Hippocampal formation (tissue), 2 donors: ENCODE data around the gene MAP3K2.

Experiments
- DNase-seq, 2 donors: peaks; one replicate each; lab custom pipeline; 2025; lab: John Stamatoyannopoulos, UW

MAP3K2 gene

GRCh38 chr2:127293386-127293747 is 94.4 kb downstream of the MAP3K2 start:
- DNase-seq, result no peak

- no peak for DNase-seq
Measured at GRCh38 chr2:127288274-127288673, 99.5 kb downstream of the MAP3K2 start.

GRCh38 chr2:127283275-127283674 is 104.5 kb downstream of the MAP3K2 start:
- no peak for DNase-seq

- DNase-seq, result no peak
Measured at GRCh38 chr2:127280693-127281092, 107.1 kb downstream of the MAP3K2 start.

- no peak for DNase-seq
Measured at GRCh38 chr2:127279781-127280180, 108.0 kb downstream of the MAP3K2 start.

- no peak for DNase-seq
Measured at GRCh38 chr2:127278959-127279358, 108.8 kb downstream of the MAP3K2 start.

GRCh38 chr2:127277028-127277427 is 110.7 kb downstream of the MAP3K2 start:
- no peak for DNase-seq

- DNase-seq, result no peak
Measured at GRCh38 chr2:127275789-127276188, 112.0 kb downstream of the MAP3K2 start.

GRCh38 chr2:127275356-127275755 is 112.4 kb downstream of the MAP3K2 start:
- DNase-seq, result peak in 1 of 2 donors; percentile 20

GRCh38 chr2:127270663-127271062 is 117.1 kb downstream of the MAP3K2 start:
- no peak for DNase-seq

GRCh38 chr2:127261804-127262406 is 125.9 kb downstream of the MAP3K2 start:
- no peak for DNase-seq

- no peak for DNase-seq
Measured at GRCh38 chr2:127259355-127259754, 128.4 kb downstream of the MAP3K2 start.

- no peak for DNase-seq
Measured at GRCh38 chr2:127256866-127257265, 130.9 kb downstream of the MAP3K2 start.

- no peak for DNase-seq
Measured at GRCh38 chr2:127256381-127256780, 131.4 kb downstream of the MAP3K2 start.

- no peak for DNase-seq
Measured at GRCh38 chr2:127255721-127256120, 132.1 kb downstream of the MAP3K2 start.

GRCh38 chr2:127255146-127255545 is 132.6 kb downstream of the MAP3K2 start:
- DNase-seq, result no peak

- DNase-seq, result no peak
Measured at GRCh38 chr2:127254386-127254981, 133.3 kb downstream of the MAP3K2 start.
